GM18868 (cell line): ENCODE measurements around the gene ABTB2.

Source experiments
- ATAC-seq: cut with Tn5 transposase; IDR thresholded peaks from one replicate; pipeline ENCODE4 v1.9.1; 2021; ENCODE audit warnings: mild to moderate bottlenecking, moderate library complexity; ENCODE audit not compliant: unreplicated experiment

ABTB2 gene

GRCh38 chr11:34363363-34364084 is 5.7 kb upstream of the ABTB2 start:
- no peak for ATAC-seq

GRCh38 chr11:34360046-34360445 is 2.2 kb upstream of the ABTB2 start:
- ATAC-seq: no peak

- ATAC-seq: no peak
Measured at GRCh38 chr11:34359548-34359891, 1.7 kb upstream of the ABTB2 start.

- ATAC-seq: no peak
Measured at GRCh38 chr11:34358728-34359547, 1.1 kb upstream of the ABTB2 start.

GRCh38 chr11:34358258-34358727 is 483 bp upstream of the ABTB2 start:
- ATAC-seq: no peak

- ATAC-seq: no peak
Measured at GRCh38 chr11:34356913-34357700, 703 bp downstream of the ABTB2 start.

GRCh38 chr11:34356576-34356912 is 1.3 kb downstream of the ABTB2 start:
- ATAC-seq: no peak

- no peak for ATAC-seq
Measured at GRCh38 chr11:34356130-34356529, 1.7 kb downstream of the ABTB2 start.

GRCh38 chr11:34355726-34356125 is 2.1 kb downstream of the ABTB2 start:
- ATAC-seq: no peak

- ATAC-seq: no peak
Measured at GRCh38 chr11:34354782-34355181, 3.0 kb downstream of the ABTB2 start.

- ATAC-seq: no peak
Measured at GRCh38 chr11:34353881-34354280, 3.9 kb downstream of the ABTB2 start.

- ATAC-seq: peak; percentile 60
Measured at GRCh38 chr11:34351687-34352469, 5.9 kb downstream of the ABTB2 start.

GRCh38 chr11:34351051-34351450 is 6.8 kb downstream of the ABTB2 start:
- ATAC-seq: no peak

- no peak for ATAC-seq
Measured at GRCh38 chr11:34349882-34350281, 7.9 kb downstream of the ABTB2 start.

- no peak for ATAC-seq
Measured at GRCh38 chr11:34348919-34349318, 8.9 kb downstream of the ABTB2 start.

- no peak for ATAC-seq
Measured at GRCh38 chr11:34348096-34348495, 9.7 kb downstream of the ABTB2 start.

GRCh38 chr11:34346551-34346950 is 11.3 kb downstream of the ABTB2 start:
- ATAC-seq: no peak

GRCh38 chr11:34345991-34346480 is 11.8 kb downstream of the ABTB2 start:
- ATAC-seq: no peak

GRCh38 chr11:34345540-34345876 is 12.3 kb downstream of the ABTB2 start:
- ATAC-seq: no peak

- no peak for ATAC-seq
Measured at GRCh38 chr11:34344768-34345539, 12.9 kb downstream of the ABTB2 start.
